Esophagus muscularis mucosa (tissue), 3 donors: ENCODE data around the gene GNG5.

Experiments
- POLR2A ChIP-seq: fragments of 450-650 bp; IDR thresholded peaks from one replicate; pipeline ENCODE4 v1.6.1; 2017; ENCODE audit warnings: antibody characterized with exemption, moderate library complexity, mild to moderate bottlenecking, low read depth
- POLR2AphosphoS5 ChIP-seq, 2 donors: sonication (generic); formaldehyde crosslinking; IDR thresholded peaks; one replicate each; pipeline ENCODE4 v1.6.1; 2017; ENCODE audit warnings: antibody characterized with exemption in 2 of 2
- TF ChIP-seq, protein P1 (sequence below), 3 experiments: fragments of 200-600 bp in 2 of 3; fragments of 450-650 bp in 1 of 3; sonication (generic) in 2 of 3; IDR thresholded peaks; one replicate each; pipeline ENCODE4 v1.5.1; 2017 to 2019; ENCODE audit warnings: antibody characterized with exemption in 3 of 3, mild to moderate bottlenecking in 2 of 3, moderate library complexity in 1 of 3

DNA sequence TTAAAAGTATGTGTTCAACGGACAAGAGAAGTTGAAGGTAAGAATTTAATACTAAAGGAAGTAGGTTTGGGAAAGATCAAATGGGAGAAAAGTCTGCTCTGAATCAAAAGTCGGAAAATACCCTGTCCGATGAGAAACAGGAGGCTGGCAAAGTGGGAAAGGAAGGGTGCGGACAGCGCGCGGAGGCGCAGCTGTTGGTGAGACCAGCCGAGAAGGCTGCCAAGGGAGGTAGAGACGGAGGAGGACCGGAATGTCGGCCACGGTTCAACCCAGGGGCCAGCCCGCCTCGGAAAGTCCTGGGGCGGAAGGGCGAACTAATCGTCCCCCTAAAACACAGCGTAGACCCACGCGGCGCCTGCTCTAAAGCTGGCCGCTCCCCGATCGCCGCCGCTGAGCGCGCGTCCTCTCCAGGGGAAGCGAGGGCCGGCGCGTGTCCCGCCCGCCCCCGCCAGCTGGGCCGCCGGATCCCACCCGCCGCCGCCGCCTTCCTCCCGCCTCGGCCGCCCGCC lies 834 bp downstream of the GNG5 start:
- no peak for TF ChIP-seq POLR2AphosphoS5 (IDR thresholded peaks at IDR 0.05)
- TF ChIP-seq, protein P1, sequence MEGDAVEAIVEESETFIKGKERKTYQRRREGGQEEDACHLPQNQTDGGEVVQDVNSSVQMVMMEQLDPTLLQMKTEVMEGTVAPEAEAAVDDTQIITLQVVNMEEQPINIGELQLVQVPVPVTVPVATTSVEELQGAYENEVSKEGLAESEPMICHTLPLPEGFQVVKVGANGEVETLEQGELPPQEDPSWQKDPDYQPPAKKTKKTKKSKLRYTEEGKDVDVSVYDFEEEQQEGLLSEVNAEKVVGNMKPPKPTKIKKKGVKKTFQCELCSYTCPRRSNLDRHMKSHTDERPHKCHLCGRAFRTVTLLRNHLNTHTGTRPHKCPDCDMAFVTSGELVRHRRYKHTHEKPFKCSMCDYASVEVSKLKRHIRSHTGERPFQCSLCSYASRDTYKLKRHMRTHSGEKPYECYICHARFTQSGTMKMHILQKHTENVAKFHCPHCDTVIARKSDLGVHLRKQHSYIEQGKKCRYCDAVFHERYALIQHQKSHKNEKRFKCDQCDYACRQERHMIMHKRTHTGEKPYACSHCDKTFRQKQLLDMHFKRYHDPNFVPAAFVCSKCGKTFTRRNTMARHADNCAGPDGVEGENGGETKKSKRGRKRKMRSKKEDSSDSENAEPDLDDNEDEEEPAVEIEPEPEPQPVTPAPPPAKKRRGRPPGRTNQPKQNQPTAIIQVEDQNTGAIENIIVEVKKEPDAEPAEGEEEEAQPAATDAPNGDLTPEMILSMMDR (IDR thresholded peaks at IDR 0.05) = no peak
- no peak for TF ChIP-seq POLR2A
